VCaP (cell line): ENCODE results near the gene RIPK3.

ENCODE experiments used
- H3K27ac ChIP-seq: fragments of 450-650 bp; 2 replicates; pipeline ENCODE4 v1.5.1; 2017
- TF ChIP-seq, protein P1 (sequence below): fragments of 450-650 bp; conservative IDR thresholded peaks from 2 replicates; pipeline ENCODE4 v1.5.1; 2017; ENCODE audit warnings: mild to moderate bottlenecking, moderate library complexity

The RIPK3 gene

DNA sequence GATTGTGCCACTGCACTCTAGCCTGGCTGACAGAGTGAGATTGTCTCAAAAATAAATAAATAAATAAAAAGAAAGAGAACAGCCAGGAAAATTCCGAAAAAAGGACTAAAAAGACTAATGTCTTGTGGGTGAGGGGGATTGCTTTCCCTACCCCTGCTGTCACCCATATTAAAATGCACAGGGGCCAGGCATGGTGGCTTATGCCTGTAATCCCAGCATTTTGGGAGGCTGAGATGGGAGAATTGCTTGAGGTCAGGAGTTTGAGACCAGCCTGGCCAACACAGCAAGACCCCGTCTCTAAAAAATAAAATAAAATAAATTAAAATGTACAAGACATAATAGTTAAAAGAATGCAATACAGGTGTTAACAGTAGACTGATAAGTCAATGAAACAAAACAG lies 46.3 kb downstream of the RIPK3 start:
- H3K27ac ChIP-seq = no peak overlapping the region
- TF ChIP-seq, protein P1, sequence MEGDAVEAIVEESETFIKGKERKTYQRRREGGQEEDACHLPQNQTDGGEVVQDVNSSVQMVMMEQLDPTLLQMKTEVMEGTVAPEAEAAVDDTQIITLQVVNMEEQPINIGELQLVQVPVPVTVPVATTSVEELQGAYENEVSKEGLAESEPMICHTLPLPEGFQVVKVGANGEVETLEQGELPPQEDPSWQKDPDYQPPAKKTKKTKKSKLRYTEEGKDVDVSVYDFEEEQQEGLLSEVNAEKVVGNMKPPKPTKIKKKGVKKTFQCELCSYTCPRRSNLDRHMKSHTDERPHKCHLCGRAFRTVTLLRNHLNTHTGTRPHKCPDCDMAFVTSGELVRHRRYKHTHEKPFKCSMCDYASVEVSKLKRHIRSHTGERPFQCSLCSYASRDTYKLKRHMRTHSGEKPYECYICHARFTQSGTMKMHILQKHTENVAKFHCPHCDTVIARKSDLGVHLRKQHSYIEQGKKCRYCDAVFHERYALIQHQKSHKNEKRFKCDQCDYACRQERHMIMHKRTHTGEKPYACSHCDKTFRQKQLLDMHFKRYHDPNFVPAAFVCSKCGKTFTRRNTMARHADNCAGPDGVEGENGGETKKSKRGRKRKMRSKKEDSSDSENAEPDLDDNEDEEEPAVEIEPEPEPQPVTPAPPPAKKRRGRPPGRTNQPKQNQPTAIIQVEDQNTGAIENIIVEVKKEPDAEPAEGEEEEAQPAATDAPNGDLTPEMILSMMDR = no peak

DNA sequence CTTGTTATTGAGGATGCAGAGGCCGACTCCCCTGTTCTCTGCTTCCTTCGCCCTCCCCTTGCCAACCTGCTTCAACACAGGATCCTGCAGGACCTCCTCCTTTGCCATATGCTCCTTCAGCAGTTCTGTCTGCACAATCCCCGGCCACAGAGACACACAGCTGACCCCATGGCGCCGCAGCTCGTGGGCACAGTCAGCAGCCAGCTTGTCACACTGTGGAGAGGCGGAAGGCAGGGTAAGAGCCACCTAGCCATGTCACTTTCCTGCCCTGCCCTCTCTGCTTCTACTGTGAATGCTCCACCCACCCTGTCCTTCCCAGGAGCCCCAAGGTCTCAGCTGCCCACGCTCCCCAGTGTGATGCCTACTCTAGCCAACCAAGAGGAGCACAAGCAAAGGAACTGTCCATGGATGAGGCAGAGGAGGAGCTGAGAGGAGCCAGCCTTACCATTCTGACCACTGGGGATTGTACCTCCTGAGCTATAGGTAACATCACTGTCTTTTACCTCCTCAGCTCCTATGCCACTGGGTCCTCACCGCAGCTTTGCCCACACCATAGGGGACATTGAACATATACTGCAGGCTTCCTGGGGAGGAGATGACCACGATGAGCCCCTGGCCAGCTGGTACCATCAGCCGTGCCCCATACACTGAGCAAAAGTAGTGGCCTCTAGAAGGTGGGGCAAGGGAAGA lies 47.5 kb downstream of the RIPK3 start:
- TF ChIP-seq, protein P1 = no peak
- no peak overlapping the region for H3K27ac ChIP-seq

DNA sequence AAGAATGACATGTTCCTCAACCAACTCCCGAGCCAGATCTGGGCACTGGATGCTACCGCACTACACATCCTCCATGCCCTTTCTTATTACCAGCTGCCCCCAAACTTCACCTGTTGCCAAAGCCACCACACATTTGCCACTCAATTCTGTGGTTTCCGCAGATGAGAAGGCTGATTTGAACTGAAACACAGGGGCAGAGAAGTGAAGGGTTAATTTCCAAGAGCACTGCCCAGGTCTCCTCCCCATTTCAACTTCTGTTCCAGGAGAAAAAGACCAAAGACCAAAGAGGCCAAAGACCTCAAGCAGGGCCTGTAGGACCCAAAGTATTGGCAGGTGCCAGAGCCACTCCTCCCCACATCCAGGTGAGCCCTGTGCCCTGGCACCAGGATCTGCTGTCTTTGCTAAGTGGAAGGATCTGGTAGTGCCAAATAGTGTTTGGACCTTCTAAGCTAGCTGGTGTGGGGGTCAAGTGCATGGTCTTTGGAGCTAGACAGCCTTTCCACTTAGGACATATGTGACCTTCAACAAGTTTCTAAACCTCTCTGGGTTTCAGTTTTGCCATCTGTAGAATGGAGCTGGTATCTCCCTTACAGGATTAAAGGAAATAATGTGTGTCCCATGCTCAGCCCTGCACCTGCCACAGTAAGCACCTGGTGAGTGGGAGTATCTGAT lies 48.2 kb downstream of the RIPK3 start:
- TF ChIP-seq, protein P1 = no peak
- H3K27ac ChIP-seq = no peak overlapping the region

DNA sequence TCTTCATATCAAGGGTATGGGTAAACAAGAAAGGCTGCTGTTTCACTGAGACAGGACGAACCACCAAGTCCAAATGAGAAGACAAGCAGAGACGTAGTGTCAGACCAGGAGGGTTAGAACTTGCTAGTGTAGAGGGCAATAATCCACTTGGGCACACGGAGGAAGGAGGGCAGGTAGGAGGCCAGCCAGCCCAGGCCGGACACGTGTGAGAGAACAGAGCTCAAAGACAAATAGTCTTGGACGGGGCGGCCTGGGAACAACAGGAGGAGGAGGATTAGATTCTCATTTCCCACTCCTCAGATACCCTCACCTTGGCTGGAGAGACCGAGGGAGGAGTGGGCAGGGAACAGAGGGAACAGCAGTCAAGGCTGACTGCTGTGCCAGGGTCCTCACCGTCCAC lies 49.0 kb downstream of the RIPK3 start:
- TF ChIP-seq, protein P1 = no peak

DNA sequence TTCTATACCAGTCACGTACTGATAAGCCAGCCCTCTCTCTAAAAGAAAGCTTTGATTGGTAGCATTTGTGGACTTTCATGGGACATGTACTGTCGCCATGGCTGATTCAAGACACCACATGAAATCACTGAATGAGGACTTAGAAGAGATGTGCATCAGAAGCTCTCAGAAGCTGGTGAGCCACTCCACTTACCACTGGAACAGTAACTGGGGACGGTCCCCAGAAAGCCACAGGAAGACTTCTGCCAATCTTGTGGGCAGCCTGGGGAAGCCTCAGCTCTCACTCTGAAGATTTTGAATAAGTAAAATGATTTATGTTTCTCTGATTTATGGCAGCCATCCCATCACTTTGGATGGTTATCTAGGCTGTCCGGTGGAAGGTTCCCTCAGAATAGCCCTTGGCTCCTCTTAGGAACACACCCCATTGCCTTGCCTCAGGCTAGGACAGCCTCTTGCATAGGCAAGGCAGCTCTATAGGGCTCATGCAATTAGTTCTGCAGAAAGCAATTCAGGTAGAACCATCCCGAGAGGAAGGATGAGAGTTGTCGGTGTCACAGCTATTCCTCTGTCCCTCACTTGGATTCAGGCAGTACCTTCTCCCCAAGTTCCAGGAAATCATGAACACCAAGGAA lies 50.0 kb downstream of the RIPK3 start:
- TF ChIP-seq, protein P1 = no peak
- no peak overlapping the region for H3K27ac ChIP-seq

More for the DNA sequence above, 49.0 kb downstream of the RIPK3 start:
- no peak overlapping the region for H3K27ac ChIP-seq

DNA sequence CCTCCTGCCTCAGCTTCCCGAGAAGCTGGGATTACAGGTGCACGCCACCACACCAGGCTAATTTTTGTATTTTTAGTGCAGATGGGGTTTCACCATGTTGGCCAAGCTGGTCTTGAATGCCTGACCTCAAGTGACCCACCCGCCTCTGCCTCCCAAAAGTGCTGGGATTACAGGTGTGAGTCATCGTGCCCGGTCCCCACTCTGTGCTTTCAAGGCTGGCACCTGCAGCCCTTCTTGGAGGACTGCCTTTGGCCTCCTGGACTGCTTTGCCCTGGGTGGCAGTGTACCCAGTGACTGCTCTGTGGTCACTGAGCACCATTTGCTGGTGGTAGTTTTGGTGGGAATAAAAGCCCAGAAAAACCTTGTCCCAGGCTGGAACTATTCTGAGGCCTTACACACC lies 52.8 kb downstream of the RIPK3 start:
- TF ChIP-seq, protein P1 = no peak
- no peak overlapping the region for H3K27ac ChIP-seq
